ENCODE results near the gene IAH1.

IAH1 gene

DNA sequence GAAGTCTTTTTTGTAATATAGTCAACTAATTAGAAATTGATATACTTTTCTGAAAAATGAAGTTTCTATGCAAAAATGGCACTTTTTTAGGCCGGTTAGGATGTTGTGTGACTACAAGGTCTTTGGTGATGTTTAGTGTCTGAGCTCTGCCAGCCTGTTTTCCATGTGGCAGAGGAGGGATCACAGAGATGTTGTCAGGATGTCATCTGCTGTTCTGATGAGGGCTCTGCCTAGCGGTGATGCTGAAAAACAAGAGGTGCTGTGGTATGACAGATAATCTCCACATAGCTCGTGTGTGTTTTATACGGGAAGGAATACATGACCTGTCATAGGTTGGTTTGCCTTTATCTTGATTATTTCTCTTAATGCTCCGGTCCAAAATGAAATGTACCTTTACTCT, 12.0 kb upstream of the IAH1 start:
- H3K9me3 Mint-ChIP-seq: no peaks in the 10 kb centered on the region
- no peak overlapping the region for H3K27ac Mint-ChIP-seq (ENCODE audit: low read depth)
- peaks cover 14% of the 10 kb centered on the region for H3K36me3 Mint-ChIP-seq (ENCODE audit: insufficient read depth)
- ATAC-seq (replicated peaks; ENCODE audit: extremely low read depth, poor library complexity, severe bottlenecking) (no peak), DNase-seq (ENCODE audit: low spot score in 2 of 2) (no peak)
- peaks cover 8% of the 10 kb centered on the region for H3K4me1 Mint-ChIP-seq
- H3K27me3 Mint-ChIP-seq: no peaks in the 10 kb centered on the region
- H3K4me3 Mint-ChIP-seq: no peak overlapping the region

GRCh38 chr2:9462886-9463697, 11.3 kb upstream of the IAH1 start:
- DNase-seq (ENCODE audit: low spot score in 2 of 2) (no peak), ATAC-seq (replicated peaks; ENCODE audit: extremely low read depth, poor library complexity, severe bottlenecking) (peak; percentile 66)
- peaks cover 8% of the 10 kb centered on the region for H3K4me1 Mint-ChIP-seq
- H3K9me3 Mint-ChIP-seq: no peaks in the 10 kb centered on the region
- H3K4me3 Mint-ChIP-seq: no peak overlapping the region
- H3K36me3 Mint-ChIP-seq (ENCODE audit: insufficient read depth): peaks cover 14% of the 10 kb centered on the region
- H3K27ac Mint-ChIP-seq (ENCODE audit: low read depth): no peak overlapping the region
- H3K27me3 Mint-ChIP-seq: no peaks in the 10 kb centered on the region

- ATAC-seq (replicated peaks; ENCODE audit: extremely low read depth, poor library complexity, severe bottlenecking) (peak; percentile 82), DNase-seq (ENCODE audit: low spot score in 2 of 2) (no peak)
- Mint-ChIP-seq H3K27me3 (no peaks in the 10 kb centered on the region), H3K4me3 (no peak overlapping the region), H3K36me3 (ENCODE audit: insufficient read depth) (peaks cover 12% of the 10 kb centered on the region), H3K4me1 (peaks cover 8% of the 10 kb centered on the region), H3K27ac (ENCODE audit: low read depth) (no peak overlapping the region), H3K9me3 (no peaks in the 10 kb centered on the region)
Observed at GRCh38 chr2:9463698-9464034, 10.7 kb upstream of the IAH1 start.

- Mint-ChIP-seq H3K9me3 (no peaks in the 10 kb centered on the region), H3K4me1 (peaks cover 8% of the 10 kb centered on the region), H3K27me3 (no peaks in the 10 kb centered on the region), H3K27ac (ENCODE audit: low read depth) (no peak overlapping the region), H3K4me3 (no peak overlapping the region), H3K36me3 (ENCODE audit: insufficient read depth) (peaks cover 10% of the 10 kb centered on the region)
- DNase-seq (ENCODE audit: low spot score in 2 of 2): no peak
- ATAC-seq (replicated peaks; ENCODE audit: extremely low read depth, poor library complexity, severe bottlenecking): no peak
Observed at GRCh38 chr2:9465170-9465569, 9.2 kb upstream of the IAH1 start.

- H3K27ac Mint-ChIP-seq (ENCODE audit: low read depth): no peak overlapping the region
Observed at GRCh38 chr2:9466147-9466683, 8.1 kb upstream of the IAH1 start.

DNA sequence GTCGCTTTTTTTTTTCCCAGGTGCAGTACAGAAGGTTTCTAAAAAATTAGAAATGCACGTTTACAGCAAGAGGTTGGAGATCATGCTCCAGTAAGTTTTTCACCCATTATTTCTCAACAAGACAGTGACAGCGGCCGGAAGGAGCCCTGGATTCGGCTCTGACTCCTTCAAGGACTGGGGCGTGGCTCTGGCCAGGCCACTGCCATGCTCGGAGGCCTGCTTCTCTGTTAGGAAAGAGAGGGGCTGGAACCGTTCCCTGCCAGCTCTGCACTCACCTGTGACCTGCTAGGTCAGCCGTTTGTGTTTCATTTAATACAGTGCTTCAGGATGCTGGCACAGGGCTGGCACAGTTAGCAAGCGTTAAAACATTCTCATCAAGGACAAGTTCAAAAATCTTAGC, 6.7 kb upstream of the IAH1 start:
- ATAC-seq (replicated peaks; ENCODE audit: extremely low read depth, poor library complexity, severe bottlenecking): no peak
- Mint-ChIP-seq H3K4me1 (peaks cover 7% of the 10 kb centered on the region), H3K27me3 (no peaks in the 10 kb centered on the region), H3K36me3 (ENCODE audit: insufficient read depth) (peaks cover 3% of the 10 kb centered on the region), H3K4me3 (no peak overlapping the region), H3K9me3 (no peaks in the 10 kb centered on the region), H3K27ac (ENCODE audit: low read depth) (no peak overlapping the region)
- DNase-seq (ENCODE audit: low spot score in 2 of 2): no peak

More at GRCh38 chr2:9466147-9466683, 8.1 kb upstream of the IAH1 start:
- ATAC-seq (replicated peaks; ENCODE audit: extremely low read depth, poor library complexity, severe bottlenecking): no peak
- H3K27me3 Mint-ChIP-seq: no peaks in the 10 kb centered on the region
- peaks cover 8% of the 10 kb centered on the region for H3K4me1 Mint-ChIP-seq
- H3K4me3 Mint-ChIP-seq: no peak overlapping the region
- no peak for DNase-seq (ENCODE audit: low spot score in 2 of 2)
- peaks cover 8% of the 10 kb centered on the region for H3K36me3 Mint-ChIP-seq (ENCODE audit: insufficient read depth)
- H3K9me3 Mint-ChIP-seq: no peaks in the 10 kb centered on the region

- Mint-ChIP-seq H3K27ac (ENCODE audit: low read depth) (no peak overlapping the region), H3K9me3 (no peaks in the 10 kb centered on the region), H3K36me3 (ENCODE audit: insufficient read depth) (peaks cover 2% of the 10 kb centered on the region), H3K27me3 (no peaks in the 10 kb centered on the region), H3K4me3 (no peak overlapping the region), H3K4me1 (peaks cover 13% of the 10 kb centered on the region)
- ATAC-seq (replicated peaks; ENCODE audit: extremely low read depth, poor library complexity, severe bottlenecking) (no peak), DNase-seq (ENCODE audit: low spot score in 2 of 2) (no peak)
Observed at GRCh38 chr2:9471206-9471605, 3.1 kb upstream of the IAH1 start.

DNA sequence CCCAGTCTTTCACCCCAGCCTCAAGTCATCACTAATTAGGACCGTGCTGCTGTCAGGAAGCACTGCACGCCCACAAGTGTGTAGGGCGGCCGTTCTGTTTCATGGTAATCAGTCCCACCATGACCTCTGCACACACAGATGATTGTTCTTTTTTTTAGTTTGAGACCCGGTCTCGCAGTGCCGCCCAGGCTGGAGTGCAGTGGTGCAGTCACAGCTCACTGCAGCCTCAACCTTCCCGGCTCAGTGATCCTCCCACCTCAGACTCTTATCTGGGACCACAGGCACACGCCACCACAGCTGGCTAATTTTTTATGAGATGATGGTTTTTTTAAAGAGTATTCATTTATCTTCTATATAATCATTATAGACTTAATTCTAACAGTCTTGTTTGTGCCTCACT, 1.8 kb upstream of the IAH1 start:
- no peak overlapping the region for H3K4me3 Mint-ChIP-seq
- no peaks in the 10 kb centered on the region for H3K27me3 Mint-ChIP-seq
- H3K36me3 Mint-ChIP-seq (ENCODE audit: insufficient read depth): peaks cover 5% of the 10 kb centered on the region
- H3K4me1 Mint-ChIP-seq: peaks cover 24% of the 10 kb centered on the region
- DNase-seq (ENCODE audit: low spot score in 2 of 2) (no peak), ATAC-seq (replicated peaks; ENCODE audit: extremely low read depth, poor library complexity, severe bottlenecking) (no peak)
- H3K27ac Mint-ChIP-seq (ENCODE audit: low read depth): no peak overlapping the region
- no peaks in the 10 kb centered on the region for H3K9me3 Mint-ChIP-seq

DNA sequence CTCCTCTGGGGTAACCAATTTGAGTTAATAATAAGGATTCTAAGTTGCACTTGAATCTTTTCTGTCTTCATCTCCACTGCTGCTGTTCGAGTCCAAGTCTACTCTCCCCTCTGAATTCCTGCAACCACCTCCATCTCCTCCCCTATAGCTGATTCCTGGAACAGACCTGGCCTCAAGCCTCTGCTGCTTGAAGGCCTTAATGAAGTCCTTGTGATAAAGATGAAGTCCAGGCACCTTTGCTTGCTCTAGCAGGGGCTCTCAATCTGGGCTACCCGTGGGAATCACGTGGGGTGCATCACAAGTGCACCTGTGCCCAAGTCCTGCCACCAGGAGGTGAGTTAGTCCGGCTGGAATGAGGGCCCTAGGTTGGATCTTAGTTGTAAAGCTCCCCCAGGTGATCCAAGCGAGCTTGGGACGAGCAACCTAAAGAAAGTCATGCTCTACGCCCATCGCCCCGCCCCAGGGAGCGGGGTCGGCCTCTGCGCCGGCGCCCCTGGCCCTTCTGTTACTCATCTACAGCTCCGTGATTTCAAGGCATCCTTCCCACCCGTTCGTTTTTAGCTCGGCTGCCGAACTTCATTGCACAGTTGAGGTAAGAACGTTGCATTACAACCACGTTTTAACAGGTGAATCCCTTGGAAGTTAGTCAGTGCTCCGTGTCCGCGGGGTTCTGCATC, 905 bp upstream of the IAH1 start:
- ATAC-seq (replicated peaks; ENCODE audit: extremely low read depth, poor library complexity, severe bottlenecking) (peak; percentile 5), DNase-seq (ENCODE audit: low spot score in 2 of 2) (no peak)
- Mint-ChIP-seq H3K4me3 (peak overlapping the region; percentile 78), H3K36me3 (ENCODE audit: insufficient read depth) (peaks cover 5% of the 10 kb centered on the region), H3K4me1 (peaks cover 30% of the 10 kb centered on the region), H3K9me3 (no peaks in the 10 kb centered on the region), H3K27ac (ENCODE audit: low read depth) (peak overlapping the region; percentile 64), H3K27me3 (no peaks in the 10 kb centered on the region)

- Mint-ChIP-seq H3K9me3 (no peaks in the 10 kb centered on the region), H3K27ac (ENCODE audit: low read depth) (peak overlapping the region; percentile 64), H3K4me1 (peaks cover 35% of the 10 kb centered on the region), H3K4me3 (peak overlapping the region; percentile 78), H3K36me3 (ENCODE audit: insufficient read depth) (peaks cover 5% of the 10 kb centered on the region), H3K27me3 (no peaks in the 10 kb centered on the region)
- ATAC-seq (replicated peaks; ENCODE audit: extremely low read depth, poor library complexity, severe bottlenecking) (peak; percentile 71), DNase-seq (ENCODE audit: low spot score in 2 of 2) (peak in 1 of 2 donors; percentile 33)
Observed at GRCh38 chr2:9473985-9474360, 378 bp upstream of the IAH1 start.

DNA sequence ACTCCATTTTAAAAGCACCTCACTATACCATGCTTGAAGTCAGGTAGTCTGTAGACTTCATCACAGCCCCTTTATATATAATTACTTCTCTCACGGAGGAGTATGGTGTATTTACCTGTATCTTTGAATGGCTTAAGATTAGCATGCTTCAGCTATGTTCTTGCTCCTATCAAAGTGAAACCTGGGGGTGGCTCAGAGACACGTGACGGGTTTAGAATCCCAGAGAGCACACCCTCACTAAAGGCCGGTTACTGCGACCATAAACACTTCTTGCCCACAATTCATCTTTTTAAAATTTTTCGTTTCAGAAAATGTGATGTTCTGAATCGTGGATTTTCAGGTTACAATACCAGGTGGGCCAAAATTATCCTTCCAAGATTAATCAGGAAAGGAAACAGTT, 3.6 kb downstream of the IAH1 start:
- Mint-ChIP-seq H3K36me3 (ENCODE audit: insufficient read depth) (peaks cover 29% of the 10 kb centered on the region), H3K27me3 (no peaks in the 10 kb centered on the region), H3K4me3 (no peak overlapping the region), H3K27ac (ENCODE audit: low read depth) (no peak overlapping the region), H3K4me1 (peaks cover 47% of the 10 kb centered on the region), H3K9me3 (no peaks in the 10 kb centered on the region)
- ATAC-seq (replicated peaks; ENCODE audit: extremely low read depth, poor library complexity, severe bottlenecking): no peak
- DNase-seq (ENCODE audit: low spot score in 2 of 2): no peak

GRCh38 chr2:9478526-9478925, 4.2 kb downstream of the IAH1 start:
- DNase-seq (ENCODE audit: low spot score in 2 of 2): no peak
- Mint-ChIP-seq H3K27ac (ENCODE audit: low read depth) (no peak overlapping the region), H3K36me3 (ENCODE audit: insufficient read depth) (peaks cover 30% of the 10 kb centered on the region), H3K4me3 (no peak overlapping the region), H3K4me1 (peaks cover 41% of the 10 kb centered on the region), H3K27me3 (no peaks in the 10 kb centered on the region), H3K9me3 (no peaks in the 10 kb centered on the region)
- ATAC-seq (replicated peaks; ENCODE audit: extremely low read depth, poor library complexity, severe bottlenecking): no peak

- no peaks in the 10 kb centered on the region for H3K9me3 Mint-ChIP-seq
- no peak for DNase-seq (ENCODE audit: low spot score in 2 of 2)
- H3K4me3 Mint-ChIP-seq: no peak overlapping the region
- ATAC-seq (replicated peaks; ENCODE audit: extremely low read depth, poor library complexity, severe bottlenecking): no peak
- no peaks in the 10 kb centered on the region for H3K27me3 Mint-ChIP-seq
- H3K4me1 Mint-ChIP-seq: peaks cover 39% of the 10 kb centered on the region
- H3K36me3 Mint-ChIP-seq (ENCODE audit: insufficient read depth): peaks cover 40% of the 10 kb centered on the region
- H3K27ac Mint-ChIP-seq (ENCODE audit: low read depth): no peak overlapping the region
Observed at GRCh38 chr2:9480157-9480556, 5.8 kb downstream of the IAH1 start.
